OCI-LY1 (cell line): ENCODE measurements around the gene LRRC8D.

Experiments
- H2AFZ ChIP-seq: fragments of 200-600 bp; sonication (generic), shearing (Covaris generic); 2 replicates; pipeline ENCODE4 v1.6.0; 2014; ENCODE audit warnings: antibody characterized with exemption, mild to moderate bottlenecking, low read length
- H3F3A ChIP-seq: fragments of 200-600 bp; sonication (generic), shearing (Covaris generic); 2 replicates; pipeline ENCODE4 v1.6.0; 2014; ENCODE audit warnings: mild to moderate bottlenecking, antibody characterized with exemption, low read length, moderate library complexity; ENCODE audit not compliant: insufficient read depth
- H3K27ac ChIP-seq: fragments of 200-600 bp; sonication (generic); 2 replicates; pipeline ENCODE4 v1.5.1; 2014; ENCODE audit warnings: low read length, mixed run types, mild to moderate bottlenecking, low read depth; ENCODE audit not compliant: poor library complexity, severe bottlenecking
- H3K27me3 ChIP-seq: fragments of 200-600 bp; sonication (generic); 2 replicates; pipeline ENCODE4 v1.6.0; 2014; ENCODE audit warnings: antibody characterized with exemption, mild to moderate bottlenecking, low read length, moderate library complexity; ENCODE audit not compliant: insufficient read depth
- H3K36me3 ChIP-seq: fragments of 200-600 bp; sonication (generic); 2 replicates; pipeline ENCODE4 v1.6.1; 2014; ENCODE audit warnings: mild to moderate bottlenecking, antibody characterized with exemption, low read length, moderate library complexity, mixed read lengths; ENCODE audit not compliant: insufficient read depth
- H3K4me1 ChIP-seq: fragments of 200-600 bp; sonication (generic); 2 replicates; pipeline ENCODE4 v1.5.1; 2014; ENCODE audit warnings: mild to moderate bottlenecking, low read length, moderate library complexity; ENCODE audit not compliant: insufficient read depth, severe bottlenecking
- H3K4me2 ChIP-seq: fragments of 200-600 bp; sonication (generic), shearing (Covaris generic); 2 replicates; pipeline ENCODE4 v1.6.1; 2014; ENCODE audit warnings: low read length
- H3K4me3 ChIP-seq: fragments of 200-600 bp; sonication (generic); 2 replicates; pipeline ENCODE4 v1.5.1; 2014; ENCODE audit warnings: low read length, low read depth, mild to moderate bottlenecking, mixed read lengths; ENCODE audit not compliant: poor library complexity, severe bottlenecking
- H3K79me2 ChIP-seq: fragments of 200-600 bp; shearing (Covaris generic); 2 replicates; pipeline ENCODE4 v1.6.1; 2016; ENCODE audit warnings: mixed run types, low read length, mixed read lengths; ENCODE audit not compliant: insufficient read depth
- H3K9ac ChIP-seq: fragments of 200-600 bp; sonication (generic), shearing (Covaris generic); 2 replicates; pipeline ENCODE4 v1.6.1; 2014; ENCODE audit warnings: mild to moderate bottlenecking, low read length, mixed read lengths
- H3K9me2 ChIP-seq: fragments of 200-600 bp; sonication (generic), shearing (Covaris generic); 2 replicates; pipeline ENCODE4 v1.6.1; 2014; ENCODE audit warnings: low read depth, mild to moderate bottlenecking, low read length, mixed read lengths
- H3K9me3 ChIP-seq: fragments of 200-600 bp; shearing (Covaris generic); 2 replicates; pipeline ENCODE4 v1.6.1; 2014; ENCODE audit warnings: low read length, mixed read lengths
- H4K20me1 ChIP-seq: fragments of 200-600 bp; sonication (generic), shearing (Covaris generic); 2 replicates; pipeline ENCODE4 v1.6.0; 2016; ENCODE audit warnings: mild to moderate bottlenecking, low read length; ENCODE audit not compliant: insufficient read depth
- CTCF ChIP-seq: fragments of 200-600 bp; sonication (generic), shearing (Covaris generic); IDR thresholded peaks from 2 replicates; pipeline ENCODE4 v1.5.1; 2017; ENCODE audit warnings: mild to moderate bottlenecking, antibody characterized with exemption, low read length, moderate library complexity, mixed read lengths
- EZH2 ChIP-seq: fragments of 200-600 bp; sonication (generic), shearing (Covaris generic); IDR thresholded peaks from 2 replicates; pipeline ENCODE4 v1.8.0; 2017; ENCODE audit warnings: borderline replicate concordance, mixed run types, mild to moderate bottlenecking, antibody characterized with exemption, low read length, moderate library complexity, mixed read lengths

The LRRC8D gene

GRCh38 chr1:89927478-89927877 lies 106.6 kb downstream of the LRRC8D start:
- Histone ChIP-seq H3K9me3 (peaks cover 10% of the 10 kb centered on the region), H3K4me1 (no peaks in the 10 kb centered on the region), H2AFZ (no peak overlapping the region), H3K4me3 (no peak overlapping the region), H3F3A (no peaks in the 10 kb centered on the region; the same call in 1 of the 2 replicates), H3K79me2 (no peaks in the 10 kb centered on the region), H3K4me2 (no peak overlapping the region), H3K36me3 (peaks cover 36% of the 10 kb centered on the region), H3K9ac (no peak overlapping the region), H3K27ac (no peak overlapping the region), H3K27me3 (no peaks in the 10 kb centered on the region), H3K9me2 (no peaks in the 10 kb centered on the region), H4K20me1 (no peaks in the 10 kb centered on the region)
- TF ChIP-seq CTCF (no peak), EZH2 (no peak)

- no peaks in the 10 kb centered on the region; the same call in 1 of the 2 replicates for H3F3A ChIP-seq
- H3K9me2 ChIP-seq, result no peaks in the 10 kb centered on the region
- H3K79me2 ChIP-seq, result no peaks in the 10 kb centered on the region
- no peak overlapping the region for H2AFZ ChIP-seq
- H3K4me3 ChIP-seq, result no peak overlapping the region
- H3K36me3 ChIP-seq, result peaks cover 36% of the 10 kb centered on the region
- H3K4me1 ChIP-seq, result no peaks in the 10 kb centered on the region
- H3K27me3 ChIP-seq, result no peaks in the 10 kb centered on the region
- no peak overlapping the region for H3K9ac ChIP-seq
- peaks cover 1% of the 10 kb centered on the region for H3K9me3 ChIP-seq
- no peaks in the 10 kb centered on the region for H4K20me1 ChIP-seq
- no peak overlapping the region for H3K27ac ChIP-seq
- no peak for TF ChIP-seq EZH2
- no peak for TF ChIP-seq CTCF
- no peak overlapping the region for H3K4me2 ChIP-seq
These were observed 107.7 kb downstream of the LRRC8D start for GRCh38 chr1:89928506-89928905.

GRCh38 chr1:89929467-89930063 lies 108.7 kb downstream of the LRRC8D start:
- H3K27ac ChIP-seq, result no peak overlapping the region
- no peaks in the 10 kb centered on the region; the same call in 1 of the 2 replicates for H3F3A ChIP-seq
- TF ChIP-seq EZH2, result no peak
- no peak for TF ChIP-seq CTCF
- H3K9ac ChIP-seq, result no peak overlapping the region
- H3K27me3 ChIP-seq, result no peaks in the 10 kb centered on the region
- no peak overlapping the region for H3K4me2 ChIP-seq
- H4K20me1 ChIP-seq, result no peaks in the 10 kb centered on the region
- H3K9me2 ChIP-seq, result no peaks in the 10 kb centered on the region
- no peak overlapping the region for H3K4me3 ChIP-seq
- no peaks in the 10 kb centered on the region for H3K79me2 ChIP-seq
- no peaks in the 10 kb centered on the region for H3K4me1 ChIP-seq
- peaks cover 36% of the 10 kb centered on the region for H3K36me3 ChIP-seq
- no peak overlapping the region for H2AFZ ChIP-seq
- H3K9me3 ChIP-seq, result no peaks in the 10 kb centered on the region
